ENCODE measurements around the gene MED26. TPM values are rescaled to one million over a fixed set of nuclear protein-coding genes. Genes with fewer than 3 reads are reported as not detected.

MED26 gene
- total and polyA plus RNA-seq, 2 of the 13 experiments (the other 11 are each of a cell fraction or from before 2014, with no cell fraction given) = 3.5 to 3.8 TPM

GRCh38 chr19:16614941-16615340 is 13.1 kb downstream of the MED26 start:
- Histone ChIP-seq H3K9ac (ENCODE audit: insufficient read depth, low read depth, low read length) (no peak overlapping the region), H3K4me2 (ENCODE audit: low read depth, low read length) (no peak overlapping the region), H3K79me2 (ENCODE audit: insufficient read depth, low read length) (peaks cover 91% of the 10 kb centered on the region), H3K27me3 (ENCODE audit: control insufficient read depth in 1 of 2, insufficient read depth in 2 of 2, low read length in 2 of 2) (no peaks in the 10 kb centered on the region), H2AFZ (ENCODE audit: low read length) (no peak overlapping the region), H3K4me1 (ENCODE audit: insufficient read depth, low read length) (no peaks in the 10 kb centered on the region), H3K27ac (ENCODE audit: extremely low read length, insufficient read depth, low read length) (no peak overlapping the region), H3K4me3 (replicated peaks in 1 of 3; ENCODE audit: insufficient read depth in 1 of 3, low read depth in 2 of 3, low read length in 3 of 3) (no peak overlapping the region), H3K9me3 (ENCODE audit: low read length) (no peaks in the 10 kb centered on the region), H4K20me1 (ENCODE audit: insufficient read depth, low read length) (peaks cover 7% of the 10 kb centered on the region), H3K36me3 (replicated peaks in 1 of 2; ENCODE audit: control insufficient read depth in 1 of 2, insufficient read depth in 2 of 2, low read length in 2 of 2) (no peaks in the 10 kb centered on the region; a peak in 1 of 5 replicates)
- BruUV-seq (replicated peaks) = no TSS peak
- WGBS (ENCODE audit: low lambda C conversion rate) = 95% methylated on average over 2 of the region's 2 CpGs
- POLR2A ChIA-PET = no interaction called here
- FAIRE-seq (no peak), DNase-seq (ENCODE audit: low spot score) (no peak), ATAC-seq (no peak)
- in situ Hi-C loops (cut with HindIII; ENCODE audit: extremely low pct_ligation_motif_present, low pct_unique_long_range_greater_than_20kb) = no loop called here
- TF ChIP-seq ZBTB21 (CRISPR knock-in tag; IDR thresholded peaks at IDR 0.05) (no peak), ZNF446 (CRISPR knock-in tag; IDR thresholded peaks at IDR 0.05) (no peak), FOXK1 (CRISPR knock-in tag; IDR thresholded peaks at IDR 0.05; ENCODE audit: borderline replicate concordance, low read depth) (no peak)
- CTCF ChIA-PET (ENCODE audit: low intra/inter-chr PET ratio, low total read pairs) = no interaction called here
- intact Hi-C loops (cut with micrococcal nuclease; ENCODE audit: unreplicated experiment) = no loop called here

GRCh38 chr19:16613841-16614240 is 14.2 kb downstream of the MED26 start:
- no peak for DNase-seq (ENCODE audit: low spot score)
- no peaks in the 10 kb centered on the region for H3K27me3 ChIP-seq (ENCODE audit: control insufficient read depth in 1 of 2, insufficient read depth in 2 of 2, low read length in 2 of 2)
- ATAC-seq = no peak
- H3K9ac ChIP-seq (ENCODE audit: insufficient read depth, low read depth, low read length) = no peak overlapping the region
- H3K9me3 ChIP-seq (ENCODE audit: low read length) = no peaks in the 10 kb centered on the region
- peaks cover 91% of the 10 kb centered on the region for H3K79me2 ChIP-seq (ENCODE audit: insufficient read depth, low read length)
- H2AFZ ChIP-seq (ENCODE audit: low read length) = no peak overlapping the region
- intact Hi-C loops (cut with micrococcal nuclease; ENCODE audit: unreplicated experiment) = no loop called here
- H3K4me3 ChIP-seq (replicated peaks in 1 of 3; ENCODE audit: insufficient read depth in 1 of 3, low read depth in 2 of 3, low read length in 3 of 3) = no peak overlapping the region
- no TSS peak for BruUV-seq (replicated peaks)
- peaks cover 6% of the 10 kb centered on the region; the same call in 1 of the 2 replicates for H4K20me1 ChIP-seq (ENCODE audit: insufficient read depth, low read length)
- H3K4me1 ChIP-seq (ENCODE audit: insufficient read depth, low read length) = no peaks in the 10 kb centered on the region
- H3K4me2 ChIP-seq (ENCODE audit: low read depth, low read length) = no peak overlapping the region
- H3K36me3 ChIP-seq (replicated peaks in 1 of 2; ENCODE audit: control insufficient read depth in 1 of 2, insufficient read depth in 2 of 2, low read length in 2 of 2) = no peaks in the 10 kb centered on the region; a peak in 1 of 5 replicates
- no peak overlapping the region for H3K27ac ChIP-seq (ENCODE audit: extremely low read length, insufficient read depth, low read length)
- ChIA-PET CTCF (ENCODE audit: low intra/inter-chr PET ratio, low total read pairs) (no interaction called here), POLR2A (no interaction called here)
- in situ Hi-C loops (cut with HindIII; ENCODE audit: extremely low pct_ligation_motif_present, low pct_unique_long_range_greater_than_20kb) = no loop called here
- 90% methylated on average over 2 of the region's 2 CpGs for WGBS (ENCODE audit: low lambda C conversion rate)
- no peak for FAIRE-seq
- TF ChIP-seq ZNF607 (CRISPR knock-in tag; IDR thresholded peaks at IDR 0.05; ENCODE audit: borderline replicate concordance) (no peak), ATF2 (CRISPR knock-in tag; IDR thresholded peaks at IDR 0.05) (no peak), TRAFD1 (CRISPR knock-in tag; IDR thresholded peaks at IDR 0.05; ENCODE audit: borderline replicate concordance) (no peak), ATF3 (CRISPR knock-in tag; IDR thresholded peaks at IDR 0.05) (no peak), REPIN1 (CRISPR knock-in tag; IDR thresholded peaks at IDR 0.05; ENCODE audit: borderline replicate concordance, low read depth) (no peak), ZFP1 (CRISPR knock-in tag; IDR thresholded peaks at IDR 0.05) (no peak), TCF7 (IDR thresholded peaks at IDR 0.05; ENCODE audit: low read depth) (no peak), MNT (IDR thresholded peaks at IDR 0.05) (no peak), ZSCAN21 (CRISPR knock-in tag; IDR thresholded peaks at IDR 0.05; ENCODE audit: borderline replicate concordance) (no peak), KDM3A (CRISPR knock-in tag; IDR thresholded peaks at IDR 0.05; ENCODE audit: low read depth) (no peak), CREM (IDR thresholded peaks at IDR 0.05) (no peak), CREM (CRISPR knock-in tag; IDR thresholded peaks at IDR 0.05) (no peak), RORA (CRISPR knock-in tag; IDR thresholded peaks at IDR 0.05) (no peak)
